ENCODE data around the gene C7orf57.
"Not testable (repeated sequence)": the region's sequence is repeated elsewhere in the genome, so short reads cannot be mapped to it uniquely, and the experiment has no call there.

Gene C7orf57

DNA sequence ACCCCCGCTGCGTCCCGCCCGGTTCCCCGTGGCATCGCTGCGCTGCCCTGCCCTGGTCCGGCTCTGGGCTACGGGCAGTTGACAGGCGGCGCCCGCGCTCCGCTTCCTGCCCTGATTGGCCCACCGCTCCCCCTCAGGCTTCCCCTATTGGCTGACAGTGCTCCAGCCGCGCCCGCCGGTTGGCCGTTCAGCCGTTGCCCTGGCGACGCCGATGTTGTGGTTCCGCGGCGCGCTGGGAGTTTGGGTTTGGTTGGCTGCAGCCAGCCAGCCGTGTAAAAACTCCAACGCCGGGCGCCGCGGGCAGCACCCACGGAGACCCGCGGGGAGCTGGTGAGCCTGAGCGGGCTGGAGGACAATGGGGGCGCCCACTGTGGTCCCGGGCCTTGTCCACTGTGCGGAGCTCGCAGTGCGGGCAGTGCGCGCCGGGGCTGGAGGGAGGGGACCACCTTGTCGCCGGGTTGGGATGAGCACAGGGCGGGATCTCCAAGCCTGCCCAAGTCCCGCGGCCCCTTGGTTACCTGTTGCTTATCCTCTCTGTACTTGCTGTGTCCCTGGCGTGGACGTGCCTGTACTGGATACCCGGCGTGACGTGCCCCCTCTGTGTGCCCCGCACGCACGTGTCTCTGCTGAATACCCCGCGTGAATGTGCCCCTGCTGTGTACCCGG is at the start of gene C7orf57:
C7orf57 (plus strand) TSS at position 243 of the 666 bp plus-strand sequence. CDS start 766 bp downstream, outside the sequence.
- peak; percentile 46 to 51 for DNase-seq (ENCODE audit: low read depth in 2 of 2)

DNA sequence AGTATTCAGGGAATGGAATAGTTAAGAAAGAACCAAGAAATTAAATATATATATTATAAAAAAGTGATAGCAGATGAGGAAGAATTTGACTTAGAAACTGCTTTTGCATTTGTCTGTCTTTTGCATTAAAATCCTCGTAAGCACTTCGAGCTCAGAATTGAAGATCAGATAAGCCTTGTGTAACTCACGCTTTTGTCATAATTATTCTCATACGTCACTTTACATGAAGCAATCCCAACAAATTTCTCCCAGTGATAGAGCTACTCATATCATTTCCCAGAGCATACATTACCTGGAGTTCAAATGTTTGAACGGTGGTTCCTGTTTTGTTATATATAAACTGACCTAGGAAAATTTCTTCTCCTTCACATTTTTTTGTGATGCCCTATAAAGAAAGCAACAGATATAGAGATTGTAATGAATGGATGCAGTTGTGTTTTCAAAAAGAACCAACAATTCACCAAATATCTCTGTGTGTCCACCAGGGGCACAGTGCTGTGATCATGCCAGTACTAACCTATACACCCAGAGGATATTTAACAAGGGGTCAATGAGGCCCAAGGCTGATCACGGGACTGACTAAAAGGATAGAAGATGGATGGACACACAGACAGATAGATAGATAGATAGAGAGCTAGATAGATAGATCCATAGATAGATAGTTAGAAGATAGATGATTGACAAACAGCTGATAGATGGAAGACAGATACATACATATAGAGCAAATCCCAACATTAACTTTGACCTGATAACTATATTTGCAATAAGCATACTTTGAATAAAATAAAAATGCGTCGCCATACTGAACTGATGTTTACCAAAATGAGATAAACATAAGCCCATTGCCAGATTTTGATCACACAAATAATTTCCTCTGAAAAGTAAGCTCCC is 46.6 kb upstream of the C7orf57 start:
- no peak for DNase-seq (ENCODE audit: low read depth in 2 of 2)

DNA sequence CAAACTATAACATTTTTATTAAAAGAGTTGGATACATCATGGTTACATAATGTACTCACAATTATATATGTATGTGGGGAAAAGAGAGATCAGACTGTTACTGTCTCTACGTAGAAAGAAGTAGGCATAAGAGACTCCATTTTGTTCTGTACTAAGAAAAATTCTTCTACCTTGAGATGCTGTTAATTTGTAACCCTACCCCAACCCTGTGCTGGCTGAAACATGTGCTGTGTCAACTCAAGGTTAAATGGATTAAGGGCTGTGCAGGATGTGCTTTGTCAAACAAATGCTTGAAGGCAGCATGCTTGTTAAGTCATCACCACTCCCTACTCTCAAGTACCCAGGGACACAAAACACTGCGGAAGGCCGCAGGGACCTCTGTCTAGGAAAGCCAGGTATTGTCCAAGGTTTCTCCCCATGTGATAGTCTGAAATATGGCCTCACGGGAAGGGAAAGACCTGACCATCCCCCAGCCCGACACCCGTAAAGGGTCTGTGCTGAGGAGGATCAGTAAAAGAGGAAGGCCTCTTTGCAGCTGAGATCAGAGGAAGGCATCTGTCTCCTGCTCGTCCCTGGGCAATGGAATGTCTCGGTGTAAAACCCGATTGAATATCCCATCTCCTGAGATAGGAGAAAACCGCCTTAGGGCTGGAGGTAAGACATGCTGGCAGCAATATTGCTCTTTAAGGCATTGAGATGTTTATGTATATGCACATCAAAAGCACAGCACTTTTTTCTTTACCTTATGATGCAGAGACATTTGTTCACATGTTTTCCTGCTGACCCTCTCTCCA is 45.5 kb upstream of the C7orf57 start:
- DNase-seq (ENCODE audit: low read depth in 2 of 2): not testable (repeated sequence)

DNA sequence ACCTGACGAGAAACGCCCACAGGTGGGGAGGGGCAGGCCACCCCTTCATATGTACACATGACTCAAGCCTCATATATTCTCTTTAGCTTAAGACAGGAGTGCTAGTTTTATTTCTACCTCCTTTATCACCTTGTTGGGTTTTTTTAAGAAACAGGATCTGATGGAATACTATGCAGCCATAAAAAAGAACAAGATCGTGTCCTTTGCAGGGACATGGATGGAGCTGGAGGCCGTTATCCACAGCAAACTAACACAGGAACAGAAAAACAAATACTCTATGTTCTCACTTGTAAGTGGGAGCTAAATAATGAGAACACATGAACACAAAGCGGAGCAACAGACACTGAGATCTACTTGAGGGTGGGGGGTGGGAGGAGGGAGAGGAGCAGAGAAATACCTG is 44.8 kb upstream of the C7orf57 start:
- DNase-seq (ENCODE audit: low read depth in 2 of 2): no peak

DNA sequence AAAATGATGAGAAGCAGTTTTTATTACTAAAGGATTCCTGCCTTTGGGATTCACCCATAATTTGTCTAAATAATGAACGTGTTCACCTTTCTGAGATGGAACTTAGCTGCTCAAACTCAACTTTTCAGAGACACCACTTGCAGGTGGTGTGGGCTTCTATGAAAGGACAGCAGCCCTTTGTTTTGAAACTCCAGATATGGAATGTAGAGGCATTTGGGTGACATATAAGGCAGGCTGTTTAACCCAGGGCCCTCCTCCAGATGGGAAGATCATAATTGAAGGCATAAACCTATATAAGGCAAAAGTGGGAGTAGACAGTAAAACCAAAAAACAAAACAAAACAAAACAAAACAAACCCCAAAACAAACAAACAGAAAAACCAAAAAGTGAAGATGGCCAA is 44.1 kb upstream of the C7orf57 start:
- DNase-seq (ENCODE audit: low read depth in 2 of 2): no peak

DNA sequence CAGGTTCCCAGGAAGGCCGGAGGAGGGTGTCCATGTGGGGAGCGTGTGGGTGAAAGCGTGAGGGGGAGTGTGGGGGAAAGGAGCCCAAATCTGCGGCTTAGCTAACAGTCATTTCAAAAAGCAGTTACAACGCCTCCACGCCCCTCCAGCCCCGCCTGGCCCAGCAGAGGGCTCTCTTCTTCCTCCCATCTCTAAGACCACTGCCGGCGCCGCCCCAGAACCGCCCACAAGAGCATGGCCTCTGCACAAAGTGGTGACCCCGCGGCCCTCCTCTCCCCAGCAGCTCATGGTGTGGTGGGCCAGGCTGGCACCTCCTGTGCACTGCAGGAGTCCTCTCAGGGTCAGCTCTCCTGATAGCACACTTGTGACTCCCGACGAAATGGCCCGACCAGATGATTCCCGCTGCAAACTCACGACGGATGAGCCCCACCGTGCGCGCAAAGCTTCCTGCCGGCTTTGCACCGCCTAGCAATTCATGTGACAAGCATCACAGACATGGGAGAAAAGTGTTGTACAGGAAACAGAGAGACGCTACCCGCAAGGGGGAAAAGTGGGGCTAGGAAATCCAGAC is 43.5 kb upstream of the C7orf57 start:
- peak; percentile 41 to 44 for DNase-seq (ENCODE audit: low read depth in 2 of 2)

DNA sequence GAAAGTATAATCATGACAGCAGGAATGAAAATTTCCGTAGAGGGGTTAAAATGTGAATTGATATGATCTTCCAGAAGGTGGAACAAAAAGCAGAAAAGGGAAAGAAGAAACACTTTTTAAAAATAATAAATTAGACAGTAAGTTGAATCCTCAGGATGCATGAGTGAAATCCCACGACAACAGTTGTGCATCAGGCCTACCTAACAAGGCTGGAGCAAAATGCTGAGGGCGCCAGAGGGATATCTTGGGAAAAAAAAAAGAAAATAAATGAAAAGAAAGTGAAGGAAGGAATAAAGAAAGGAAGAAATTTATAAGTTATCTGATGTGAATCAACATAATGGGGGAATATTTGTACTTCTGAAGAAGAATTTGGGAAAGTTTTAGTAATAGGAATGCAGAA is 42.9 kb upstream of the C7orf57 start:
- DNase-seq (ENCODE audit: low read depth in 2 of 2): no peak

DNA sequence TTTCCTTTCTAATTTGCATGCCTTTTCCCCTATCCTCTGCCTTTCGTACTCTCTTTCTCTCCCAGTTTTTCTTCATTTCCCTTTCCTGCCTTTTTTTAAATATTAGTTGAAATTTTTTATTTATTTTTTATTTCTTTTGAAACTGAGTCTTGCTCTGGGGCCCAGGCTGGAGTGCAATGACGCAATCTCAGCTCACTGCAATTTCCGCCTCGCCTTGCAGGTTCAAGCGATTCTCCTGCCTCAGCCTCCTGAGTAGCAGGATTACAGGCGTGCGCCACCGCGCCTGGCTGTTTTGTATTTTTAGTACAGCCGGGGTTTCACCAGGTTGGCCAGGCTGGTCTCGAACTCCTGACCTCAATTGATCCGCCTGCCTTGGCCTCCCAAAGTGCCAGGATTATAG is 35.9 kb upstream of the C7orf57 start:
- DNase-seq (ENCODE audit: low read depth in 2 of 2): no peak

DNA sequence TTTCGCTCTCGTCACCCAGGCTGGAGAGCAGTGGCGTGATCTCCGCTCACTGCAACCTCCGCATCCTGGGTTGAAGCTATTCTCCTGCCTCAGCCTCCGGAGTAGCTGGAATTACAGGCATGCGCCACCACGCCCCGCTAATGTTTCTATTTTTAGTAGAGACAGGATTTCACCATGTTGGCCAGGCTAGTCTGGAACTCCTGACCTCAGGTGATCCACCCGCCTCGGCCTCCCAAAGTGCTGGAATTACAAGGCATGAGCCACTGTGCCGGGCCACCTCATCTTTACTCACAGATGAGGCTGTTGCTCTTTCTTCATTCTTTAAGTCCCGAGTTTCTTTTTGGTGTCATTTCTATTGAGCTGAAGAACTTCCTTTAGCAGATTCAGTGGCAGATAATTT is 35.2 kb upstream of the C7orf57 start:
- not testable (repeated sequence) for DNase-seq (ENCODE audit: low read depth in 2 of 2)

DNA sequence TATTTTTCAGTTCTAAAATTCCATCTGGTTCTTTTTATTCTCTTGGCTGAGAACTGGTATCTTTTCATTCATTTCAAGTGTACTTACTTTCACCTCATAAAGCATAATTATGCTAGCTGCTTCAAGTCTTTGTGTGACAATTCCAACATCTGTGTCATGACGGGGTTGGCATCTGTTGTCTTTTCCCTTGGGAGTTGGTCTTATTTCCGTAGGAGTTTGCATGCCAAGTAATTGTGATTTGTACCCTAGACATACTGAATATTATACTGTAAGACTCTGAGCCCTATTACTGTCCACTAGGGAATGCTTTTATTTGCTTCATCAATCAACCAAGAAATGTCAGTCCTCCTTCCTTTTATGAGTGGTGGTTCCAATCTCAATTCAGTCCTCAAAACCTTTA is 31.3 kb upstream of the C7orf57 start:
- DNase-seq (ENCODE audit: low read depth in 2 of 2): no peak

DNA sequence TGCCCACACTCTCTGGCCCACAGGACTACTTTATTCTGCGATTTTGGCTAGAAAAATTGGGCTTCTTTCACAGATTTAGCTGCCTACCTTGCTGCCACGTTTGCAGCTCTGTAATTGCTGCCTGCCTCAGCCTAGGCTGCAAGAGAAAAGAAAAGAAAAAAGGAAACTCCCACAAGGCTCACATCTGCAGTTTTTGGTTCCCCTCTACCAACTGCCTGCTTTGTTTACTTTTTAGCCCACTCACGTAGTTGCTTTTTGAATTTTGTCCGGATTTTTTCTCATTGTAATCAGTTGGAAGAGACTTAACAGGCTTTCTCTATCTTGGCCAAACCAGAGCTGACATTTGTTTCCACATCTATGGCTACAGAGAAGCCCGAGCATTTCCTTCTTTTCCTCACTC is 30.7 kb upstream of the C7orf57 start:
- DNase-seq (ENCODE audit: low read depth in 2 of 2): no peak

DNA sequence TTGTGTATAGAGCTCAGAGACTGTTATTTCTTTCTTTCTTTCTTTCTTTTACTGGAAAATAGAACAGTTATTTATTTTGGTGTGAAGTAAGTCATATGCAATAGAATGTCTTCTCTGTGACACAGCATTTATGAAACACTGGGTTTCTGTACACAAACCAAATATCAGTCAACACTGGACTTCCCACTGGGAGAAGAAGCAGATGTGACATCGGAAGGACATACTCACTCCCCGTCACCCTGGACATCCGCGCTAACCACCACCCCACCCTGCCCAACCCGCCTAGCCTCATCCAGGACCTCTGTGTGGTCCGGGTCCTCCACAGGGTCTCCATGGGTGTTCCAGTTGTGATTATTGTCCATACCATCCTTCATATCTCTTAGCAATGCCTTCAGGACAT is 28.5 kb upstream of the C7orf57 start:
- DNase-seq (ENCODE audit: low read depth in 2 of 2): no peak

DNA sequence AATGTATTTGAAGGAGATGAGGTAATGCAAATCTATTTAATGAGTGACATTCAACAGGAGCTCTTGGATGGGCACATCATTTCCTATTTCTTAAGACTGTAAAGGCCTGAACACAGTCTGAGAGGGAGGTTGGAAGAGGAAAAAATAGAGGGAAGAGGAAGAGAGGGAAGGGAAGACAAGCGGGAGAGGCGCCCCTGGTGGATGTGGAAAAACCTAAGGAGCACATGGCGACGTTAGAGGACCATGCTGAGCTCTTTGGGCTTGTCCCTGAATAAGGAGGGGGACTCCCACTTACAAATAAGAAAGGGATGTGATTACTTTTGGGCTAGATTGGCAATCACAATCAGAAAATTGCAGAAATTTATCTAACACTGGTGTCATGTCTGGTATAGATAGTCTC is 26.1 kb upstream of the C7orf57 start:
- no peak for DNase-seq (ENCODE audit: low read depth in 2 of 2)

DNA sequence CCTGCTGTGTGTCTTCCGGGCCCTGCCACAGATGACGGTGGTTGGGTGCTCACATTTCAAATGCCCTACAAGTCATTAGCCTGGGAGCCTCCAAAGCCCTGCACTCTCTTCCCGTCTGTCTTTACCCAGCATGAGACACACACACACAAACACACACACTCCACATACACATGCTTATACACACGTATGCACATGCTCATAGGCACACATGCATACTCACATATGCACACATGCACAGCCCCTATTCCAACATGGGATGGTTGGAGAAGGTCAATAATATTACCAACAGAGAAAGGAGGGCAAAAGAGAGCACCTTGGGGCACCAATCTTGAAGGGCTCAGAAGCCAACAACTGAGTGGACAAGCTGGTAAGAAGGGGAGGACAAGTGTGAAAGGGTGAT is 25.4 kb upstream of the C7orf57 start:
- no peak for DNase-seq (ENCODE audit: low read depth in 2 of 2)

DNA sequence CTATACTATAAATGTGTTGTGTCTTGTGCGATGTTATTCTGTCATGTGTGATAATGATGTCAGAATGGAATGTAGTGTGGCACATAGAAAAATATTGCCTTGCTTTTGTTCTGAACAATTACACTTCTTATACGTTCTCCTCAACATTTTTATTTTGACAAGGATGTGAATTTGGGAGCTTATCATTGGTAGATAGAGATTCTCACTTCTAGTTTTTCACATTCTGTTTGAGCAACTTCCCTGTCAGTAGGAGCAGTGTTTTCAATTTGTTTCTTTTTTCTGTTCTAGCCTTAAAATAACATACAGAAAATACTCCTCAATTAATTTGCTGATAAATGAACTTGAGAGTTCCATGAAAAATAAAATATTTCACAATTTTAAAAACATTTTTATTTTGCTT is 24.0 kb upstream of the C7orf57 start:
- DNase-seq (ENCODE audit: low read depth in 2 of 2): no peak

DNA sequence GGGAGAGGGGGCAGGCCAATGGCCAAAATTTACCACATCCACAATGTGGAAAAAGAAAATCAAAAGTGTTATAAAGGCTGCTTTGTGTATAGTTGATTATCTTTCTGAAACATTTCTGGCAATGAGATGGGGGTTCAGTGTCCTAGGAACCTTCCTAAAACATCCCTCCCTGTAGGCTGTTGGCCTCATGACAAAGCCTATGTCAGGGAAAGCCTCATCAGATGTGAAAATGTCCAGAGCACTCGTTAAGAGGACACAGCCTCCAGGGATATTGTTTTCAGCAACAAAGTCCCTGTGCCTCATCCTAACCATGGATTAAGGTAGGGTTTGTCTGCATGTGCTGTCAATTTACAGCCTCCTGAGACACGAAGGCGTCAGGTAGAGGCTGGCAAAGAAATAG is 23.4 kb upstream of the C7orf57 start:
- no peak for DNase-seq (ENCODE audit: low read depth in 2 of 2)

DNA sequence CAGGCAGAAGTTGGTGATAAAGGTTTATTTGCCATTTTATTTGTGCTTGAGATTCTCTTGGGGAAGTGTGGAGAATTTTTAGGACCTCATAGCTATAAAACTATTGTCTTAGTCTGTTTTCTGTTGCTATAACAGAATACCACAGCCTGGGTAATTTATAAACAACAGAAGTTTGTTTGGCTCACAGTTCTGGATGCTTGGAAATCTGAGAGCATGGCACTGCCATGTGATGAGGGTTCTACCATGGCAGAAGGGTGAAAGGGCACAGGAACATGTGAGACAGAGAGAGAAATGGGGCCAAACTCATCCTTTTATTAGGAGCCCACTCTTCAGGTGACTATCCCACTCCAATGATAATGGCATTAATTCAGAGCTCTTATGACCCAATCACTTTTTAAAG is 18.7 kb upstream of the C7orf57 start:
- DNase-seq (ENCODE audit: low read depth in 2 of 2): no peak

DNA sequence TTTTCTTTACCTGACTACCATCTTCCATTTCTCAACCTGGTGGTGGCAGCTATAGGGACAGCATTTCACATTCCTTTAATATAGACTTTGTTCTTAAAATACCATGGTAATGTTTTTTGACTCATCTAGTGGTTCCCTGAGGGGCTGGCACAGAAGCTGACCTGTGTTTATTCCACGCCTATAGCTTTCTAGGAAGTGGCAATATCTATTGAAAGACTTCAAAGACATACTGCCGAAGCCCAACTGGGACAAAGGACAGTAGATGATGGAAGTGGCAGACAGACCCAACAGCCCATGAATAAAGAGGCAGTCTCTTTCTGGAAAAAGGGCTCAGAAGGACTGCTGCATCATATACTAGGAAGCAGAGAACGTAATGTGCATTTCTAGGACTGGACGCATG is 17.7 kb upstream of the C7orf57 start:
- DNase-seq (ENCODE audit: low read depth in 2 of 2): no peak

DNA sequence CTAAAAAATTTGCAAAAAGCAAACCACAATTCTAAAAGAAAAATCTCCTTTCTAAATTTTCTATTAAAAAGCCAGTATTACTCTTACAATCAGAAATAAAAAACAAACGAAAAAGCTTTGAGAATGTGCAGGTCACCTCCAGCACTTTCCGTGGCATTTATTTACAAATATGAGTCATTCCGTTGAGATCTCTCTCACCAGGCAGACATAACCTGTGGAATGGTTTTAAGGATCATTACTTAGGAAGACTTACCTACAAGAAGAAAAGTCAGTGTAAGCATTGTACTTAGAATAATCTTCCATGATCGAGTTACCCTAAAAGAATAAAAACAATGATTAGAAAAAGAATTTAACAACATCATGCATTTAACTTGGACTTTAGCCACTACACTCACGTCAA is 9.7 kb upstream of the C7orf57 start:
- no peak for DNase-seq (ENCODE audit: low read depth in 2 of 2)

DNA sequence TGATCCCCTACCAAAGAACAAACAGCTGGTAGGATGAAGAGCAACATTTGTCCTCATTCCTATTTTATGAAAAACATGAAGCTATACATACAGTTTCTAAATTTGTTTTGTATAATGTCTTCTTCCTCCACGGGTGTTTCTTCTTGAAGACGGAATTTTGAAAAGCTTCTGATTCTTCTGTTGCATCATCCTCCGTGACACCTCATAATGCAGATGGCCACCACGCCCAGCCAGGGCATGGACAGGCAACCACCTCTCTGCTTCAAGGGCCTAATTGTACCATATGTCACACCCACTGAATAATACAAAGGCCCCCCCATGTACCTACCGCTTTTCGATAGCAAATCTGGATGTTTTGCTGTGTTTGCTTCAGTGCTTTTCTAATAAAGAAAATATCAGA is 6.4 kb upstream of the C7orf57 start, which contains the start of gene SUN3:
SUN3 (minus strand) TSS at position 170 of the 400 bp plus-strand sequence; CDS start at position 1, 169 bp downstream.
- no peak for DNase-seq (ENCODE audit: low read depth in 2 of 2)

DNA sequence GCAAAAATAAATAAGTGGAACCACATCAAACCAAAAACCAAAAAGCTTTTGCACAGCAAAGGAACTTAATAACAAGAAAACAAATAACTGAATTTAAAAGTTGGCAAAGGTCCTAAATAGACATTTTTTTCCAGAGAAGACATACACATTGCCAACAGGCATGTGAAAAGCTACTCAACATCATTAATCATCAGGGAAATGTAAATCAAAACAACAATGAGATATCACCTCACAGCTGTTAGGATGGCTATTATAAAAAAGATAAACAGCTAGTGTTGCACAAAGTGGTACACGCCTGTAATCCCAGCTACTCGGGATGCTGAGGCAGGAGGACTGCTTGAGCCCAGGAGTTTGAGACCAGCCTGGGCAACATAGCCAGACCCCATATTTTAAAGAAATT is 4.2 kb upstream of the C7orf57 start:
- no peak for DNase-seq (ENCODE audit: low read depth in 2 of 2)

DNA sequence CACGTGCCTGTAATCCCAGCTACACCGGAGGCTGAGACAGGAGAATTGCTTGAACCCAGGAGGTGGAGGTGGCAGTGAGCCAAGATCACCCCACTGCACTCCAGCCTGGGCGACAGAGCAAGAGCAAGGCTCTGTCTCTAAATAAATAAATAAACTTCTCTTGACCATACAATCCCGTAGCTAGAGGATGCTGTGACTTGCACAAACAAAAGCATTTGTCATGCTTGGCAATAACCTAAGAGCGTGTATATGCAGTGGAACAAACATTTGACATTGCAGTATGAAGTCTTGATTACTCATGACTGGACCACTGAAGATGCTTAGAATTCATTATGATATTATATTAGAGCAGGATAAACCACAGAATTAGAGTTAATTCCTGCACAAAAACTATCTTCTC is 1.4 kb upstream of the C7orf57 start:
- no peak for DNase-seq (ENCODE audit: low read depth in 2 of 2)

Measured in fibroblast of skin of left quadriceps (primary cell).